Stomach smooth muscle (tissue), 2 donors: ENCODE data around the gene ZNF609.

Experiments
- H3K27ac ChIP-seq: one replicate; pipeline ENCODE4 v1.7.0; 2013; ENCODE audit warnings: mild to moderate bottlenecking, low read length, inconsistent platforms
- H3K27me3 ChIP-seq, 2 donors: one replicate each; pipeline ENCODE4 v1.7.0; 2013; ENCODE audit warnings: low read length in 2 of 2; ENCODE audit not compliant: insufficient read depth in 2 of 2, control insufficient read depth in 1 of 2
- H3K36me3 ChIP-seq, 2 donors: one replicate each; pipeline ENCODE4 v1.7.0; 2013; ENCODE audit warnings: low read length in 2 of 2; ENCODE audit not compliant: control insufficient read depth in 2 of 2, insufficient read depth in 2 of 2
- H3K4me1 ChIP-seq: one replicate; pipeline ENCODE4 v1.7.0; 2013; ENCODE audit warnings: low read length; ENCODE audit not compliant: control insufficient read depth, insufficient read depth
- H3K4me3 ChIP-seq, 2 donors: one replicate each; pipeline ENCODE4 v1.7.0; 2013; ENCODE audit warnings: low read length in 2 of 2
- H3K9ac ChIP-seq, 2 donors: one replicate each; pipeline ENCODE4 v1.7.0; 2013; ENCODE audit warnings: low read length in 2 of 2, mild to moderate bottlenecking in 1 of 2
- H3K9me3 ChIP-seq, 2 donors: one replicate each; pipeline ENCODE4 v1.7.0; 2013; ENCODE audit warnings: low read length in 2 of 2; ENCODE audit not compliant: control insufficient read depth in 2 of 2
- donor health status: healthy.
- donor health status: Pancreatic carcinoma.

The ZNF609 gene

DNA sequence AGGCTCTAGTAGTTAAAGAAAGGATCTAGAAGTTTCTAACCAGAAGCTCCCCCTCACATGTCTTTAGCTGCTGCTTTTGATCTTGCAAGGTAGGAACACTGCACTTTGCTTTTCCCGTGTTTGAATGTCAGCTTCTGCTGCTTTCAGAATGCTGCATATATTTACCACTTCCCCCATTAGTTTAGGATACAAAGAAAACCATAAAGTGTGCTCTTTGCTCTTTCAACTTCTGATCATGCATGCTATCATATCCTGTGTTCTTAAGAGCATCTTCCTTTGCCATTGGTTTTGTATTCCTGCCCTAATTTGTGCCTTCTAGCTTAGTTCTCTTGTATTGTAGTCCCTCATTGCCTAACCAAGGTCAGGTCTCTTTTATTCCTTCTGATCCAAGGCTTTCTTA, 43.3 kb downstream of the ZNF609 start:
- peaks cover 36% of the 10 kb centered on the region for H3K4me1 ChIP-seq
- no peaks in the 10 kb centered on the region for H3K9me3 ChIP-seq
- no peak overlapping the region for H3K9ac ChIP-seq
- H3K27me3 ChIP-seq: no peaks in the 10 kb centered on the region
- peaks cover 6 to 9% of the 10 kb centered on the region in 2 donors for H3K36me3 ChIP-seq
- peak overlapping the region; percentile 50 for H3K27ac ChIP-seq
- H3K4me3 ChIP-seq: peak overlapping the region; percentile 17 to 49

- no peaks in the 10 kb centered on the region for H3K36me3 ChIP-seq
Observed at GRCh38 chr15:64507293-64507802, 47.0 kb downstream of the ZNF609 start.

GRCh38 chr15:64507845-64508244, 47.5 kb downstream of the ZNF609 start:
- Histone ChIP-seq H3K36me3 (no peaks in the 10 kb centered on the region), H3K9ac (no peak overlapping the region), H3K27me3 (no peaks in the 10 kb centered on the region), H3K9me3 (no peaks in the 10 kb centered on the region), H3K4me1 (peaks cover 15% of the 10 kb centered on the region), H3K4me3 (no peak overlapping the region), H3K27ac (peak overlapping the region; percentile 42)

More at GRCh38 chr15:64507293-64507802, 47.0 kb downstream of the ZNF609 start:
- peaks cover 18% of the 10 kb centered on the region for H3K4me1 ChIP-seq
- no peaks in the 10 kb centered on the region for H3K27me3 ChIP-seq
- H3K9ac ChIP-seq: no peak overlapping the region
- H3K27ac ChIP-seq: peak overlapping the region; percentile 42
- no peak overlapping the region for H3K4me3 ChIP-seq
- H3K9me3 ChIP-seq: no peaks in the 10 kb centered on the region

GRCh38 chr15:64513823-64514222, 53.4 kb downstream of the ZNF609 start:
- H3K4me1 ChIP-seq: no peaks in the 10 kb centered on the region
- no peak overlapping the region for H3K9ac ChIP-seq
- no peaks in the 10 kb centered on the region for H3K9me3 ChIP-seq
- H3K4me3 ChIP-seq: no peak overlapping the region
- no peaks in the 10 kb centered on the region for H3K27me3 ChIP-seq
- no peak overlapping the region for H3K27ac ChIP-seq
- no peaks in the 10 kb centered on the region for H3K36me3 ChIP-seq

DNA sequence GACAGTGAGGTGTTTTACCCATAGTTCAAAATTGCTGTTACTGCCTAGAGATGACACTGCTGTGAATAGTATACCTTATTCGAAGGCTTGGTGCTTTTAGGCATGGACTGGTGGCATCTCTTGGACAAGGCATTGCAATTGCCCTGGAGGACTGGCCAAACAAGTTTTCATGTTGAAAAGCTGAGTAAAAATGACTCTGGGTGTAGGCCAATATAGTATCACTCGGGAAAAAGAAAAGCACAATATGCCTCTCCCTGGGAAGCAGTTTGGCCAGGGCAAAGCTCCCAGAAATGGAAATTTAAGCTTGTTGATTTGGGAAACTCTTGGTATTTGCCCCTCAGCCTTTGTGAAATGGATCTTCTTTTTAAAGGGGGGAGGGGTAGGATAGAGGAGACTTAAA, 54.8 kb downstream of the ZNF609 start:
- Histone ChIP-seq H3K27ac (no peak overlapping the region), H3K27me3 (no peaks in the 10 kb centered on the region), H3K9me3 (no peaks in the 10 kb centered on the region), H3K4me1 (no peaks in the 10 kb centered on the region), H3K36me3 (no peaks in the 10 kb centered on the region), H3K9ac (no peak overlapping the region), H3K4me3 (no peak overlapping the region)

- Histone ChIP-seq H3K9ac (no peak overlapping the region), H3K36me3 (no peaks in the 10 kb centered on the region), H3K9me3 (no peaks in the 10 kb centered on the region), H3K27me3 (no peaks in the 10 kb centered on the region), H3K4me1 (no peaks in the 10 kb centered on the region), H3K4me3 (no peak overlapping the region), H3K27ac (no peak overlapping the region)
Observed at GRCh38 chr15:64515825-64516224, 55.4 kb downstream of the ZNF609 start.

DNA sequence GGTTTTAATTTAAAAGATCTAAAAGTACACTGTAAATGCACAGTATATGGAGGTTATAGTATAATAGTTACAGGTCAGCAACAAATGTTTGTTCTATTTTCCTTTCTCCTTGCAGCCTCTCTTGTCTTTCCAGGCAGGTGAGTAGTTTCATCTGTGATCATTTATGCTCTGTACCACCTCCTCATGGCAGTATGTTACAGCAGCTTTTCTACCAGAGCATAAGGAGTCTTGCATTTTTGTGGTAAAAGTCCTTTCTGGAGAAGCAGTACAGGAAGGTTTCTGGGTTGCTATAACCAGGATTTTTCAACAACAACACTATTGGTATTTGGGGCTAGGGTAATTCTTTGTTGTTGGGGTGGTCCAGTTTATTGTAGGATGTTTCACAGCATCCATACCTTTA, 59.5 kb downstream of the ZNF609 start:
- Histone ChIP-seq H3K4me1 (peaks cover 5% of the 10 kb centered on the region), H3K4me3 (no peak overlapping the region), H3K36me3 (no peaks in the 10 kb centered on the region), H3K9me3 (no peaks in the 10 kb centered on the region), H3K27ac (no peak overlapping the region), H3K9ac (no peak overlapping the region), H3K27me3 (no peaks in the 10 kb centered on the region)

GRCh38 chr15:64521201-64521600, 60.8 kb downstream of the ZNF609 start:
- H3K36me3 ChIP-seq: no peaks in the 10 kb centered on the region
- H3K4me1 ChIP-seq: peaks cover 5% of the 10 kb centered on the region
- no peak overlapping the region for H3K27ac ChIP-seq
- H3K27me3 ChIP-seq: no peaks in the 10 kb centered on the region
- no peaks in the 10 kb centered on the region for H3K9me3 ChIP-seq
- H3K4me3 ChIP-seq: no peak overlapping the region
- no peak overlapping the region for H3K9ac ChIP-seq

GRCh38 chr15:64521726-64522164, 61.4 kb downstream of the ZNF609 start:
- Histone ChIP-seq H3K9me3 (no peaks in the 10 kb centered on the region), H3K36me3 (no peaks in the 10 kb centered on the region), H3K27ac (no peak overlapping the region), H3K4me3 (no peak overlapping the region), H3K9ac (no peak overlapping the region), H3K27me3 (no peaks in the 10 kb centered on the region), H3K4me1 (peaks cover 5% of the 10 kb centered on the region)

GRCh38 chr15:64522226-64522823, 61.9 kb downstream of the ZNF609 start:
- Histone ChIP-seq H3K4me1 (peaks cover 5% of the 10 kb centered on the region), H3K27me3 (no peaks in the 10 kb centered on the region), H3K36me3 (no peaks in the 10 kb centered on the region), H3K9ac (no peak overlapping the region), H3K4me3 (no peak overlapping the region), H3K27ac (no peak overlapping the region), H3K9me3 (no peaks in the 10 kb centered on the region)

- H3K9ac ChIP-seq: no peak overlapping the region
- no peaks in the 10 kb centered on the region for H3K27me3 ChIP-seq
- no peak overlapping the region for H3K27ac ChIP-seq
- H3K4me1 ChIP-seq: peaks cover 5% of the 10 kb centered on the region
- H3K9me3 ChIP-seq: no peaks in the 10 kb centered on the region
- no peak overlapping the region for H3K4me3 ChIP-seq
- no peaks in the 10 kb centered on the region for H3K36me3 ChIP-seq
Observed at GRCh38 chr15:64523240-64523639, 62.9 kb downstream of the ZNF609 start.
